T47D (cell line): ENCODE measurements around the gene KRTAP9-9.
A peak's percentile ranks its signal among the peaks of the same experiment; 100 is the strongest.
"Not testable (repeated sequence)": the region's sequence is repeated elsewhere in the genome, so short reads cannot be mapped to it uniquely, and the experiment has no call there.

ENCODE experiments used
- DNase-seq, 2 experiments: peaks; one replicate each; pipeline versions ENCODE4 v3.0.0 to v3.0.0-alpha.2; 2011 to 2012; ENCODE audit warnings: low read depth in 1 of 2, low spot score in 1 of 2
- JUND ChIP-seq: IDR thresholded peaks from 2 replicates; pipeline ENCODE4 v1.6.1; 2012; ENCODE audit warnings: low read depth
- in situ Hi-C: cut with HindIII; loops from 2 replicates; pipeline ENCODE4 v1.10.0; 2016; ENCODE audit warnings: low sequenced_read_pairs, low pct_unique_long_range_greater_than_20kb

KRTAP9-9 gene

DNA sequence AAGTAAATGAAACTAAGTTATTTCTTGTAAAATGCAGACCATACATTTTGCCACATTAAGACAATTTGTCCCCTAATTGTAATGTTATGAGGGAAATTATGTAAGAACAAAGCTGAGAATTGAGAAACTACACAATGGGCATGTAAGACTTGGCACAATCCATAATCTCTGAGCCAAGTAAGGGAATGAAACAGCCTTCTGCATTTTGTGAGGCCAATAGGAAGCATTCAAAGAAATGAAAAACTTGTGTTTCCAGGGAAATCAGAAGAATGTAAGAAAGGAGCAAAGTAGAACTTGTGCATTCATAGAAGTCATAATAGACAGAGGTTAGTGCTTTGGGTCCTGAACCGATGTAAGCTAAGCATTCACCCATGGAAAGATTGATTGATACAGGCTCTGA, 3.9 kb upstream of the KRTAP9-9 start:
- no peak for TF ChIP-seq JUND
- no peak for DNase-seq
- in situ Hi-C loops = no loop called here

DNA sequence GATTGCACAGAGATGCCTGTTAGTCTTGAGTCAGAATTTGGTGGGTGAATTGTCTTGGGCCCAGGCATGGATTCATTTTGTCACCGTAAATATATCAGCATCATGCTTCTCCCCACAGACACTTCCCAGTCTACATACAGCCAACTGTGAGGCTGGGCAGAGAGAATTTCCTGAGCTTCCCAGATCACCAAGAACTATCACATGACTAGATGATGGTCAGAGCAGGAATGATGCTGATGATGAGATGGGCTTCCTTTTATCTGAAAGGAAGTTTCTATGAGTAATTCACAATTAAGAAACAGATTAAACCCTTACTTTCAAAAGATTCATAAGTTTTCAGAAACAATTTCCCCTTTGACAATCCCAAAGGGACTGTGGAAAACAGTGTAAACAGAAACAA, 323 bp upstream of the KRTAP9-9 start:
- in situ Hi-C loops = no loop called here
- TF ChIP-seq JUND = no peak
- no peak for DNase-seq

DNA sequence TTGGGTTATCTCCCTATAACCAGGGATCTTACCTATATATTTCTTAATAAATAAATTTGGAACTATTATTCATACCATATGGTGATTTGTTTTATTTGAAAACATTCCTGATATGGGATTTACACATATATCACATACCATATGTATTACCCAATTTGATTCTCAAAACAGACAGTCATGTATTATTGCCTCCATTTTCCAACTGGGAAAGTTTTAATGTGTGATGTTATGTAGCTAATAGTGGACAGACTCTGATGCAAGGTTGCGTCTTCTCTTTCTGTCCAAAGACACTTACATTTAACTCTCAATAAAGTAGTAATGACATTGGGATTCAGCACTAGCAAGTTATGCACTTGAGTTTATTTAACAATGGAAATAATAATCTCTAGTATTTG, 1.1 kb downstream of the KRTAP9-9 start:
- DNase-seq = no peak
- TF ChIP-seq JUND = no peak
- in situ Hi-C loops = no loop called here

DNA sequence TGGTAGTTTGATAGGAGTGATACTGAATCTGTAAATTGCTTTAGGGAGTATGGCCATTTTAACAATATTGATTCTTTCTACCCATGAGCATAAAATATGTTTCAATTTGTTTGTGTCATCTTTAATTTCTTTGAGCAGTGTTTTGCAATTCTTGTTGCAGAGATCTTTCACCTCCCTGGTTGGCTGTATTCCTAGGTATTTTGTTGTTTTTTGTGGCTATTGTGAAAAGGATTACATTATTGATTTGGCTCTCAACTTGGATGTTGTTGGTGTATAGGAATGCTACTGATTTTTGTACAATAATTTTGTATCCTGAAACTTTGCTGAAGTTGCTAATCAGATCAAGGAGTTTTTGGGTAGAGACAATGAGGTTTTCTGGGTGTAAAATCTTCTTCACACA, 3.2 kb downstream of the KRTAP9-9 start:
- in situ Hi-C loops = no loop called here
- TF ChIP-seq JUND = no peak
- no peak for DNase-seq

DNA sequence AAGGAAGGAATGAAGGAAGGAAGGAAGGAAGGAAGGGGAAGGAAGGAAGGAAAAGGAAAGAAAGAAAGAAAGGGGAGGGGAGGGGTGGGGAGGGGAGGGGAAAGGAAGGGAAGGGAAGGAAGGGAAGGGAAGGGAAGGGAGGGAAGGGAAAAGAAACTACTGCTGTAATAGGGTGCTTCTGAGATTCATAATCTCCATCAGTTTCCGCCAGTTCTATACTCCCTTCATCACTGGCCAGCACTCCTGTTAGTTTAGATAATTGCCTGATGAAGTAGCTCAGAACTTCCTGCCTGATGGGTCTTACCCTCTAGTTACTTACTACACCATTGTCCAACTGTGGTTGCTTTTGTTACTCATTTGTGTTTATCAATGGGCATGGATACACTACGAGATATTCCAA, 8.0 kb downstream of the KRTAP9-9 start:
- TF ChIP-seq JUND = no peak
- DNase-seq = no peak
- in situ Hi-C loops = no loop called here

DNA sequence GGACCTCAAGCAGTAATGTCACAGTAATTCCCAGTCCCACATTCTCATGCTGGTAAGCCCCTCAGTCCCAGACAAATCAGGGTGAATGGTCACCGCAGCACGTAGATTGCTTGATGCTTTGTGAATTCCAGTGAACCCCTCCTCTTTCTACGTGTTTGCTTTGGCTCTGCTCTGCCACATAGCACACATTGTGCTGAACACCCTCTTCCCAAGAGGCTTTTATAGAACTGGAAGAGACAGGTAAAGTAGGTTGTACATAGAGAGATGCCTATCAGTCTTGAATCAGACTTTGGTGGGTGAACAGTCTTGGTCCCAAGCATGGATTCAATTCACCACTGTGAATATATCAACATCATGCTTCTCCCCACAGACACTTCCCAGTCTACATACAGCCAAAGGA, 9.4 kb downstream of the KRTAP9-9 start:
- peak in 1 of 2 experiments; percentile 22 for DNase-seq
- in situ Hi-C loops = no loop called here

DNA sequence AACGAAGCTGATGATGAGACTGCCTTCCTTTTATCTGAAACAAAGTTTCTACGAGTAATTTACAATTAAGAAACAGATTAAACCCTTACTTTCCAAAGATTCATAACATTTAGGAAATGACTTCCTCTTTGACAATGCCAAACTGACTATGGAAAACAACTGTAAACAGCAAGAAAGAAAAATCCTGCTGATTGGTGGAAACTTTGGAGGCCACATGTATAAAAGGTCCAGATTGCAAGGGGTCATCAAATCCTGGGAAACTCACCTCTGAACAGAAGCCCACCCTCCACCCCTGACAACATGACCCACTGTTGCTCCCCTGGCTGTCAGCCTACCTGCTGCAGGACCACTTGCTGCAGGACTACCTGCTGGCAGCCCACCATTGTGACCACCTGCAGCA, 9.9 kb downstream of the KRTAP9-9 start, which contains the start of gene KRTAP9-6:
Gene KRTAP9-6 (plus strand): TSS at position 301 of the 400 bp plus-strand sequence. CDS start 0 bp downstream, at position 301.
- in situ Hi-C loops = no loop called here
- no peak for TF ChIP-seq JUND
- DNase-seq = no peak

More for the DNA sequence above, 9.4 kb downstream of the KRTAP9-9 start:
- no peak for TF ChIP-seq JUND

DNA sequence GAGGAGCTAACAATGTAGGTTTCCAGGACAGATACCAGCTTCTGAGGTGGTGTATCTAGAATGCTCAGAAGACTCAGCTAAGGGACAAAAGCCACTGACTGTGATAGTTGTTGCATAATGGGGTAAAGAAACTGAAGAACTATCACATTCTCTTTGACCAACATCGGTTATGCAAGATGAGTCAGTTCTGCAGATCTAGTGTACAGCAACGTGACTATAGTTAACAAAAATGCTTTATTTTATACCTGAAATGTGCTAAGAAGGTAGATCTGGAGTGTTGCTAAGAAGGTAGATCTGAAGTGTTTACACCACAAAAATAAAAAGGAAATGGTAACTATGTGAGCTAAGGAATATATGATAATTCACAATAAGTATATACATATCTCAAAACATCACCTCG, 12.5 kb downstream of the KRTAP9-9 start:
- in situ Hi-C loops = no loop called here
- no peak for DNase-seq
- no peak for TF ChIP-seq JUND

DNA sequence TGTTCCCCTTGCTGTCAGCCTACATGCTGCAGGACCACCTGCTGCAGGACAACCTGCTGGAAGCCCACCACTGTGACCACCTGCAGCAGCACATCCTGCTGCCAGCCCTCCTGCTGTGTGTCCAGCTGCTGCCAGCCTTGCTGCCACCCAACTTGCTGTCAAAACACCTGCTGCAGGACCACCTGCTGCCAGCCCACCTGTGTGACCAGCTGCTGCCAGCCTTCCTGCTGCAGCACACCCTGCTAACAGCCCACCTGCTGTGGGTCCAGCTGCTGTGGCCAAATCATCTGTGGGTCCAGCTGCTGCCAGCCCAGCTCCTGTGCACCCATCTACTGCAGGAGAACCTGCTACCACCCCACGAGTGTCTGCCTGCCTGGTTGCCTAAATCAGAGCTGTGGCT, 16.1 kb downstream of the KRTAP9-9 start:
- in situ Hi-C loops, DNase-seq: not testable (repeated sequence)

DNA sequence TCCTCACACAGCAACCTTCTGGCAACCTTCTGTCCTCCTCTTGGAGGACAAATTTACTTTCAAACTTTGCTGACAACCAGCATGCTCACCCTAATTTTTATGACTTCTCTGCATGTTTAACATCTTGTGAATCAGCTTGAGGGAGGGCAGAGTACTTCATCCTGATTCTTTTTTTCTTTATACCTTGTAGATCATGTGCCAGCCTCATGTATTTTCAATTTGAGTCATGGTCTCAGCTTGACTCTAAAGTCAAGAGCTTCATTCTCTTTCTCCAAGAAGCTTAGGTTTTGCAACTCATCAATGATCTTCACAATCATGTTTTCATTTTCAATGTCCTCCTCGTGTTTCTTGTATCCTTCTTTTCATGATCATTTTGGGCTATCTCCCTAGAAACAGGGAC, 16.7 kb downstream of the KRTAP9-9 start:
- no peak for TF ChIP-seq JUND
- in situ Hi-C loops = no loop called here
- DNase-seq = no peak

DNA sequence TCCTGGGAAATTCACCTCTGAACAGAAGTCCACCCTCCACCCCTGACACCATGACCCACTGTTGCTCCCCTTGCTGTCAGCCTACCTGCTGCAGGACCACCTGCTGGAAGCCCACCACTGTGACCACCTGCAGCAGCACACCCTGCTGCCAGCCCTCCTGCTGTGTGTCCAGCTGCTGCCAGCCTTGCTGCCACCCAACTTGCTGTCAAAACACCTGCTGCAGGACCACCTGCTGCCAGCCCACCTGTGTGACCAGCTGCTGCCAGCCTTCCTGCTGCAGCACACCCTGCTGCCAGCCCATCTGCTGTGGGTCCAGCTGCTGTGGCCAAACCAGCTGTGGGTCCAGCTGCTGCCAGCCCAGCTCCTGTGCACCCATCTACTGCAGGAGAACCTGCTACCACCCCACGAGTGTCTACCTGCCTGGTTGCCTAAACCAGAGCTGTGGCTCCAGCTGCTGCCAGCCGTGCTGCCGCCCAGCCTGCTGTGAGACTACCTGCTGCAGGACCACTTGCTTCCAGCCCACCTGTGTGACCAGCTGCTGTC, 20.5 kb downstream of the KRTAP9-9 start, which contains the start of gene KRTAP9-7:
Gene KRTAP9-7 (plus strand): TSS at position 51 of the 543 bp plus-strand sequence. CDS start 0 bp downstream, at position 51.
- DNase-seq, in situ Hi-C loops: not testable (repeated sequence)

DNA sequence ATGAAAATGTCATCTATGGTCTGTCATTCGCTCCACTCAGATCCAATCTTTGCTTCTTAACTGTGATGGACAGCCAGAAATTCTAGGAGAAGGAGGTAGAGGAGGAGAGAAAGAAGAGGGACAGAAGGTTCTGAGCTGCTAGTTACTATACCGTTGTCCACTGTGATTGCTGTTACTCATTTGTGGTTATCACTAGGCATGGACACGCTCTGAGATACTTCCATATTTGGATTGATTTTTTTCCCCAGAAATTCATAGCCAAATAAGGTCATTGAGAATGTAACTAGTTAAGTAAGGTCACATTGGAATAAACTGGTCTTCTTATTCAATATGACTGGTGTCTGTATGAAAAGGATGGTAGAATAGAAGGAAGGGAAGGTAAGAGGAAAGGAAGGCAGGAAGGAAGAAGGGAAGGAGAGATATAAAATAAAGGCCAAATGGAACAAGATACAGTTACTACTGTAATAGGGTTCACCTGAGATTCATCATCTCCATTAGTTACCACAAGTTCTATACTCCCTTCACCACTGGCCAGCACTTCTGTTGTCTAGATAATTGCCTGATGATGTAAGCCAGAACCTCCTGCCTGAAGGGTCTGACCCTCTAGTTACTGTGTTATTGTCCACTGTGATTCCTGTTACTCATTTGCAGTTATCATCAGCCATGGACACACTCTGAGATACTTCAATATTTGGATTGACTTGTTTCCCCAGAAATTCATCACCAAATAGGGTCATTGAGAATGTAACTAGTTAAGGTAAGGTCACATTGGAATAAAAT, 23.2 kb downstream of the KRTAP9-9 start:
- in situ Hi-C loops = no loop called here
- DNase-seq = no peak
- TF ChIP-seq JUND = no peak

DNA sequence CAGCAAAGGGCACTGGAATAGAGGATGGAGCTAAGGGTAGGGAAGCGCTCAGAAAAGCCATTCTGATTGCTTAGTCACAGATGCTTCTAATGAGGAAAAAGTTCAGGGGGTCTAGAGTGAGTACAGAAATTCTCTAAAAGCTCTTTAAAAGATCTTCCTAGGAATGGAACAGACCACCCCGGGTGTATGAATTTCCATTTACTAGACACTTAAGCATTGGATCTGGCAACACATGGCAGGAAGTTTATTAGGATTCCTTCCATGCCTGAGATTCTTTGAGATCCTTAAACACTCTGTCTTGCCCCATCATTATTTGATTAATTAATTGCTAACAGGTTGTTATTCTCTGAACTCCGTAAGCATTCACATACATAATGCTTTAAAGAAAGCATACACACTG, 28.9 kb downstream of the KRTAP9-9 start:
- TF ChIP-seq JUND = no peak
- in situ Hi-C loops = no loop called here
- DNase-seq = peak in 1 of 2 experiments; percentile 4

DNA sequence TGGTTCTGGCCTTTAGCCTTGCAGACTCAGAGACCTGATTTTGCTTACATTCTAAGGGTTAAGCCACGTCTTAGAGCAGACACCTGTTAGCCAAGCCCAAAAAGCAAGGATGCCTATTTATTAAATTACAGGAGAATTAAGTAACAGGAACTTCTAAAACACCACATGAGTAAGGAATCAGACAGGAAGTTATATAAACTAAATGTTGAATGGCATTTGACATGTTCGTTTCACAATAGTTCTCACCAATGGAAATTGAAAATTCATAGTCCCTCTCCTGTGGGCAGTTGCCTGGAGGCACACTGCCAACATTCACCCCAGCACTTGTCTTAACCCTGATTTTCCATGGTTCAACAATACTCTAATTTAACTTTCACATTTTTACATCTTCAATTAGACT, 29.4 kb downstream of the KRTAP9-9 start:
- DNase-seq = peak in 1 of 2 experiments; percentile 0
- in situ Hi-C loops = no loop called here
- TF ChIP-seq JUND = no peak
